Smooth muscle cell (in vitro differentiated cells): ENCODE results near the gene COX4I1. TPM values are rescaled to one million over a fixed set of nuclear protein-coding genes. Genes with fewer than 3 reads are reported as not detected.

ENCODE experiments used
- DNase-seq: peaks from one replicate; lab custom pipeline; 2025; ENCODE audit not compliant: unreplicated experiment; lab: John Stamatoyannopoulos, UW
- H2AFZ ChIP-seq: fragments of 200-600 bp; sonication (generic); 2 replicates; pipeline ENCODE4 v1.6.0; 2016; ENCODE audit warnings: antibody characterized with exemption, low read depth, mild to moderate bottlenecking
- H3F3A ChIP-seq: fragments of 200-600 bp; sonication (generic); 2 replicates; pipeline ENCODE4 v1.6.0; 2017; ENCODE audit warnings: antibody characterized with exemption, low read depth
- H3K27ac ChIP-seq: fragments of 200-600 bp; sonication (generic); 2 replicates; pipeline ENCODE4 v1.5.1; 2016; ENCODE audit warnings: low read depth, mild to moderate bottlenecking
- H3K27me3 ChIP-seq: fragments of 200-600 bp; sonication (generic); 2 replicates; pipeline ENCODE4 v1.6.1; 2016; ENCODE audit warnings: low read depth, mild to moderate bottlenecking
- H3K36me3 ChIP-seq: fragments of 200-600 bp; sonication (generic); 2 replicates; pipeline ENCODE4 v1.5.1; 2016; ENCODE audit warnings: low read depth
- H3K4me1 ChIP-seq: fragments of 200-600 bp; sonication (generic); 2 replicates; pipeline ENCODE4 v1.5.1; 2016; ENCODE audit warnings: low read depth
- H3K4me2 ChIP-seq: fragments of 200-600 bp; sonication (generic); 2 replicates; pipeline ENCODE4 v1.6.0; 2016; ENCODE audit warnings: mild to moderate bottlenecking
- H3K4me3 ChIP-seq: fragments of 200-600 bp; sonication (generic); 2 replicates; pipeline ENCODE4 v1.5.1; 2016; ENCODE audit warnings: mild to moderate bottlenecking
- H3K79me2 ChIP-seq: fragments of 200-600 bp; sonication (generic); 2 replicates; pipeline ENCODE4 v1.6.0; 2016; ENCODE audit warnings: low read depth, mild to moderate bottlenecking
- H3K9ac ChIP-seq: fragments of 200-600 bp; sonication (generic); 2 replicates; pipeline ENCODE4 v1.6.0; 2016; ENCODE audit warnings: low read depth
- H3K9me3 ChIP-seq: fragments of 200-600 bp; sonication (generic); replicated peaks from 2 replicates; pipeline ENCODE4 v1.5.1; 2016; ENCODE audit warnings: low read depth
- H4K20me1 ChIP-seq: fragments of 200-600 bp; sonication (generic); 2 replicates; pipeline ENCODE4 v1.6.0; 2016; ENCODE audit warnings: low read depth
- WGBS: methylation state at CpG from one replicate; pipeline ENCODE4 v1.1.7; 2016; ENCODE audit warnings: low lambda C conversion rate; 5-methylcytosine and 5-hydroxymethylcytosine counted together
- polyA plus RNA-seq: library from polyadenylated mRNA; unstranded; fragments of >200 nt; fragmentation: Nextera tagmentation; extraction: Ambion mirVana; gene quantifications from 2 replicates; pipeline ENCODE4 v1.2.1, GENCODE V29; 2016
- total RNA-seq: library from RNA; depleted of rRNA; stranded (reverse); fragments of >200 nt; gene quantifications from 2 replicates; pipeline ENCODE4 v1.2.3, GENCODE V29; 2014
- TF ChIP-seq, protein P1 (sequence below): fragments of 200-600 bp; sonication (generic); IDR thresholded peaks from 2 replicates; pipeline ENCODE4 v1.5.1; 2017; ENCODE audit warnings: borderline replicate concordance, mild to moderate bottlenecking, antibody characterized with exemption; ENCODE audit not compliant: insufficient read depth, poor library complexity, severe bottlenecking

COX4I1 gene
- total and polyA plus RNA-seq, 2 experiments from 2014 or later, result 342 to 612 TPM

DNA sequence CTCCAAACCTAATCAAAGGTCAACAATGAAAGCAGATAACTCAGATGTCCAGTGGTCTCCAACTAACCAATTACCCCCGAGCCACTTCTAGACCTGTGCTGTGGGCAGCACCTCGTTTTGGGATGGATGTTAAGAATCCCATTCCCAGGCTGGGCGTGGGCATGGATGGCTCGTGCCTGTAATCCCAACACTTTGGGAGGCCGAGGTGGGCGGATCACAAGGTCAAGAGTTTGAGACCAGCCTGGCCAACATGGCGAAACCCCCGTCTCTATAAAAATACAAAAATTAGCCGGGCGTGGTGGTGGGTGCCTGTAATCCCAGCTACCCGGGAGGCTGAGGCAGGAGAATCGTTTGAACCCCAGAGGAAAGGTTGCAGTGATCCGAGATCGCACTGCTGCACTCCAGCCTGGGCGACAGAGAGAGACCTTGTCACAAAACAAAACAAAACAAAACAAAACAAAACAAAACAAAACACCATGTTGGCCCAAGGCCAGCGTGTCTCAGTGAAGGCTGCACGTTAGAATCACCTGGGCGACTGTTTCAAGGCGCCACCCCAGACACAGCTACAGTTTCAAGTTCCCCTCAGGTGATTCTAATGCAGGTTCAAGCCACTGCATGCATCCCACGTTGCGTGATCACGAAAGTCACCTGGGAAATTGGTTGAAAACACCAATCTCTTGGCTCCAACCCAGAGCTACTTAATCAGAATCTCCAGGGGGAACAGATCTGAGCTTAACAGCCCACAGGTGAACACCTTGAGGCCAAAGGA is 21.3 kb downstream of the COX4I1 start:
- no peak overlapping the region for H3K4me3 ChIP-seq
- WGBS, result 75% methylated on average over 22 of the region's 22 CpGs
- H2AFZ ChIP-seq, result no peak overlapping the region
- H3K9me3 ChIP-seq, result no peaks in the 10 kb centered on the region
- peaks cover 7% of the 10 kb centered on the region for H3K27me3 ChIP-seq
- H3K79me2 ChIP-seq, result no peaks in the 10 kb centered on the region
- no peak for DNase-seq
- no peaks in the 10 kb centered on the region for H3F3A ChIP-seq
- TF ChIP-seq, protein P1, sequence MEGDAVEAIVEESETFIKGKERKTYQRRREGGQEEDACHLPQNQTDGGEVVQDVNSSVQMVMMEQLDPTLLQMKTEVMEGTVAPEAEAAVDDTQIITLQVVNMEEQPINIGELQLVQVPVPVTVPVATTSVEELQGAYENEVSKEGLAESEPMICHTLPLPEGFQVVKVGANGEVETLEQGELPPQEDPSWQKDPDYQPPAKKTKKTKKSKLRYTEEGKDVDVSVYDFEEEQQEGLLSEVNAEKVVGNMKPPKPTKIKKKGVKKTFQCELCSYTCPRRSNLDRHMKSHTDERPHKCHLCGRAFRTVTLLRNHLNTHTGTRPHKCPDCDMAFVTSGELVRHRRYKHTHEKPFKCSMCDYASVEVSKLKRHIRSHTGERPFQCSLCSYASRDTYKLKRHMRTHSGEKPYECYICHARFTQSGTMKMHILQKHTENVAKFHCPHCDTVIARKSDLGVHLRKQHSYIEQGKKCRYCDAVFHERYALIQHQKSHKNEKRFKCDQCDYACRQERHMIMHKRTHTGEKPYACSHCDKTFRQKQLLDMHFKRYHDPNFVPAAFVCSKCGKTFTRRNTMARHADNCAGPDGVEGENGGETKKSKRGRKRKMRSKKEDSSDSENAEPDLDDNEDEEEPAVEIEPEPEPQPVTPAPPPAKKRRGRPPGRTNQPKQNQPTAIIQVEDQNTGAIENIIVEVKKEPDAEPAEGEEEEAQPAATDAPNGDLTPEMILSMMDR, result no peak
- no peaks in the 10 kb centered on the region for H3K36me3 ChIP-seq
- no peak overlapping the region for H3K27ac ChIP-seq
- H3K4me2 ChIP-seq, result no peak overlapping the region
- no peak overlapping the region for H3K9ac ChIP-seq
- H4K20me1 ChIP-seq, result no peaks in the 10 kb centered on the region
- no peaks in the 10 kb centered on the region for H3K4me1 ChIP-seq

DNA sequence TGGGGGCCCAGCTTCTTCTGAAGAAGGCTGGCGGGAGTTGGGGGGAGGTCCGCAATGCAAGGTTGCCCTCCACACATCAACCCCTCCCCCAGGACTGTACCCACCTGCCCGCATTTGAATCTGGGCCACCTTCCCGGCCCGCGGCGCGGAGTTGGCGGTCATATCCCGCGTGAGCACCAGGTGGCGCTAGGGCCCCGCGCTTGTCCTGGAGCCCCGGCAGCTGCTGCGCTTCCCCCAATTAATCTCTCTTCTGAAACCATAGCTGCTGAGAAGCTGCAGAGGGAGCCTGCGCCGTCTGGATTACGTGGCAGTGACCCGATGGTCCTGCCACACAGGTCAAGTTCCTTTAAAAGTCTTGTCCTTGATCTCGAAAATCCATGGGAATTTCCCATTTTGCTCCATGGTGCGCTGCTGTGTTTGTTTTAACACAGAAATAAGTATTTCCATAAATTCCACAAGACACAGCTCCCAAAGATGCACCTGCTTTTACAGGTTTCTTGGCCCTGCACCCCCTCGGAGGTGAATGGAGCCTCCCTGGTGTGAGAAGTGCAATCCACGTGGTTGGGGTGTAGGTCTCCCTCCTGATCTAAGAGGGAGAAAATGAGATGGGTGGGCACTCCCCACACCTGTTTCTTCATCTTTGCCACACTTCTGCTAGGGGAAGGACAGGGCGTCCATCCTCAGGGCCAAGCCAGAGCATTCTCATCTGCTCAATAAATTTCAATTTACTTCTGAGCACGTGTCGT is 22.1 kb downstream of the COX4I1 start:
- Histone ChIP-seq H3K79me2 (no peaks in the 10 kb centered on the region), H3K9me3 (no peaks in the 10 kb centered on the region), H3F3A (no peaks in the 10 kb centered on the region), H3K4me3 (no peak overlapping the region), H2AFZ (no peak overlapping the region), H3K36me3 (no peaks in the 10 kb centered on the region), H3K27ac (no peak overlapping the region), H3K27me3 (peaks cover 7% of the 10 kb centered on the region), H3K4me1 (no peaks in the 10 kb centered on the region), H3K4me2 (no peak overlapping the region), H4K20me1 (no peaks in the 10 kb centered on the region), H3K9ac (no peak overlapping the region)
- TF ChIP-seq, protein P1, result peak; percentile 97
- DNase-seq, result peak; percentile 60
- 16% methylated on average over 27 of the region's 27 CpGs for WGBS

DNA sequence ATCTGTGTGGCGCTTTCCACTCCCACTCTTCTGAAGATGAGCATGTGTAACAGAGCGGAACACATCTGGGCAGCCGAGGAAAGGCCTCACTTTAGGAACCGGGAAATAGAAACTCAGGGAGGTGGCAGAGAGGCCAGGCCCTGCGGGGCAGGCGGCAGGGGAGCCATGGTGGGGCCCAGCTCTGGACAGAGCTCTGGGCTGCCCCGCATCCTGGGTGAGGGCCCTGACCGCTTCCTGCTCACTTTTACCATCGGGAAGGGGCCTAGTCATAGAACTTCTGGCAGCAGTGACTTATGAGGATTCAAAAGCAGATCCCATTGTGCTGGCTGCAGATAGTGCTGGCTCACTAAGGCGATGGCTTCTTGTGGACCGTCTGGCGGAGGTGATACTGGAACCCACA is 22.6 kb downstream of the COX4I1 start:
- Histone ChIP-seq H3K36me3 (no peaks in the 10 kb centered on the region), H3K27me3 (peaks cover 7% of the 10 kb centered on the region), H3K9me3 (no peaks in the 10 kb centered on the region), H3K4me1 (no peaks in the 10 kb centered on the region), H3K9ac (no peak overlapping the region), H3K27ac (no peak overlapping the region), H3K4me3 (no peak overlapping the region), H3K79me2 (no peaks in the 10 kb centered on the region), H3F3A (no peaks in the 10 kb centered on the region), H4K20me1 (no peaks in the 10 kb centered on the region), H2AFZ (no peak overlapping the region), H3K4me2 (no peak overlapping the region)
- no peak for DNase-seq
- WGBS, result 89% methylated on average over 12 of the region's 12 CpGs
- TF ChIP-seq, protein P1, result no peak
